Right ventricle myocardium inferior (tissue), 1 donor: ENCODE measurements around the gene GMPPA. TPM values are rescaled to one million over a fixed set of nuclear protein-coding genes. Genes with fewer than 3 reads are reported as not detected.

Experiments
- ATAC-seq: fragments of 200-7000 bp; cut with Tn5 transposase; one replicate; pipeline ENCODE4 v1.9.1; 2020; ENCODE audit warnings: mild to moderate bottlenecking, moderate library complexity
- DNase-seq: peaks from one replicate; pipeline ENCODE4 v3.0.0; 2021; ENCODE audit errors: missing footprints
- intact Hi-C: fragments of 100-400 bp; cut with DNase I; formaldehyde crosslinking; loops from one replicate; pipeline ENCODE4 v1.11.0; 2022
- total RNA-seq: library from RNA; stranded (reverse); fragmentation: NEBNext Ultra II Directional; extraction: Animal tissue kit (Norgen Biotek cat#: 25700); gene quantifications from one replicate; pipeline ENCODE4 v1.2.1, GENCODE V29; 2021
- donor health status: DM: no; HTN: yes; CAD: no; lungs with severe emphysema.

GMPPA gene
- total RNA-seq, 1 donor from 2014 or later: 22.9 TPM

- intact Hi-C loops: no loop called here
- ATAC-seq: no peak
- DNase-seq: peak; percentile 53
These were observed 32.8 kb upstream of the GMPPA start for GRCh38 chr2:219465659-219466561.

GRCh38 chr2:219466816-219467735 lies 31.6 kb upstream of the GMPPA start:
- intact Hi-C loops: no loop called here
- ATAC-seq (no peak), DNase-seq (peak; percentile 50)

- intact Hi-C loops: no loop called here
- no peak for ATAC-seq
- DNase-seq: no peak
These were observed 31.0 kb upstream of the GMPPA start for GRCh38 chr2:219467736-219468075.

GRCh38 chr2:219468410-219469185 lies 30.1 kb upstream of the GMPPA start:
- DNase-seq (peak; percentile 45), ATAC-seq (no peak)
- intact Hi-C loops: no loop called here

- DNase-seq (peak; percentile 70), ATAC-seq (no peak)
- intact Hi-C loops: no loop called here
These were observed 29.4 kb upstream of the GMPPA start for GRCh38 chr2:219469186-219469724.

GRCh38 chr2:219470429-219470828 lies 28.3 kb upstream of the GMPPA start:
- DNase-seq (no peak), ATAC-seq (peak; percentile 40)
- intact Hi-C loops: loop anchor here (10.0 kb wide), 1 partner anchor 164 kb away; no protein-coding TSS in a partner anchor

GRCh38 chr2:219471476-219472371 lies 27.0 kb upstream of the GMPPA start:
- ATAC-seq (no peak), DNase-seq (peak; percentile 50)
- intact Hi-C loops: loop anchor here (10.0 kb wide), 1 partner anchor 163 kb away; no protein-coding TSS in a partner anchor

GRCh38 chr2:219472629-219473187 lies 26.0 kb upstream of the GMPPA start:
- DNase-seq (peak; percentile 50), ATAC-seq (no peak)
- intact Hi-C loops: loop anchor here (10.0 kb wide), 1 partner anchor 162 kb away; no protein-coding TSS in a partner anchor

- peak; percentile 56 for DNase-seq
- ATAC-seq: no peak
- intact Hi-C loops: loop anchor here (10.0 kb wide), 1 partner anchor 161 kb away; no protein-coding TSS in a partner anchor
These were observed 25.2 kb upstream of the GMPPA start for GRCh38 chr2:219473511-219473910.

GRCh38 chr2:219474285-219475060 lies 24.2 kb upstream of the GMPPA start:
- intact Hi-C loops: loop anchor here (5.0 to 10.0 kb wide), 3 partner anchors 42 to 160 kb away; partner anchors contain the start of gene SPEG
- no peak for ATAC-seq
- peak; percentile 14 for DNase-seq

- intact Hi-C loops: loop anchor here (5.0 to 10.0 kb wide), 3 partner anchors 43 to 160 kb away; partner anchors contain the start of gene SPEG
- peak; percentile 31 for DNase-seq
- no peak for ATAC-seq
These were observed 23.4 kb upstream of the GMPPA start for GRCh38 chr2:219475278-219475677.

GRCh38 chr2:219475697-219476651 lies 22.7 kb upstream of the GMPPA start:
- ATAC-seq (peak; percentile 56), DNase-seq (peak; percentile 80)
- intact Hi-C loops: loop anchor here (2.0 to 10.0 kb wide), 4 partner anchors 44 to 159 kb away; partner anchors contain the start of gene SPEG

- DNase-seq (no peak), ATAC-seq (no peak)
- intact Hi-C loops: loop anchor here (2.0 to 10.0 kb wide), 4 partner anchors 44 to 158 kb away; partner anchors contain the start of gene SPEG
These were observed 22.0 kb upstream of the GMPPA start for GRCh38 chr2:219476652-219477151.

GRCh38 chr2:219477179-219477578 lies 21.5 kb upstream of the GMPPA start:
- intact Hi-C loops: loop anchor here (2.0 to 10.0 kb wide), 4 partner anchors 45 to 158 kb away; partner anchors contain the start of gene SPEG
- no peak for ATAC-seq
- peak; percentile 60 for DNase-seq
